C4-2B (cell line): Measurements from ENCODE around the gene TUBGCP6.

ENCODE experiments used
- H3K27ac ChIP-seq: fragments of 450-650 bp; 2 replicates; pipeline ENCODE4 v1.5.1; 2017
- ZFX ChIP-seq: fragments of 450-650 bp; IDR thresholded peaks from 2 replicates; pipeline ENCODE4 v1.6.1; 2017
- TF ChIP-seq, protein P1 (sequence below): fragments of 450-650 bp; conservative IDR thresholded peaks from 2 replicates; pipeline ENCODE4 v1.5.1; 2017; ENCODE audit warnings: mild to moderate bottlenecking

Gene TUBGCP6

DNA sequence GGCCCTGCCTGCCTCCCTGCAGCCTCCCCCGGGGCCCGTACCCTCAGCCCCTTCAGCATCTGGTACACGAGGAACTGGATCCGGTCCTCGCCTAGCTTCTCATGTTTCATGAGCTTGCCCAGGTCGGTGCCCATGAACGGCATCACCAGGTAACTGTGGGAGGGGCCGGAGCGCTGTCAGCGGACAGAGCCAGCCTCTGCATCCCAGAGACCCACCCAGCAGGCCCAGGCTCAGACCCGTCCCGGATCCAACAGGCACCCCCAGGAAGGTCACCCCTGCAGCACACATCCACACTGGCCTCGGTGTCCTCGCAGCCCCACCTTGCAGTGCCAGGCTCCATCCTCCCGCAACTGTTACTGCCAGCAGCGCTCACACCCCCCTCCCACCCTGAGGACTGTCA is 12.2 kb upstream of the TUBGCP6 start:
- no peak for TF ChIP-seq ZFX
- TF ChIP-seq, protein P1, sequence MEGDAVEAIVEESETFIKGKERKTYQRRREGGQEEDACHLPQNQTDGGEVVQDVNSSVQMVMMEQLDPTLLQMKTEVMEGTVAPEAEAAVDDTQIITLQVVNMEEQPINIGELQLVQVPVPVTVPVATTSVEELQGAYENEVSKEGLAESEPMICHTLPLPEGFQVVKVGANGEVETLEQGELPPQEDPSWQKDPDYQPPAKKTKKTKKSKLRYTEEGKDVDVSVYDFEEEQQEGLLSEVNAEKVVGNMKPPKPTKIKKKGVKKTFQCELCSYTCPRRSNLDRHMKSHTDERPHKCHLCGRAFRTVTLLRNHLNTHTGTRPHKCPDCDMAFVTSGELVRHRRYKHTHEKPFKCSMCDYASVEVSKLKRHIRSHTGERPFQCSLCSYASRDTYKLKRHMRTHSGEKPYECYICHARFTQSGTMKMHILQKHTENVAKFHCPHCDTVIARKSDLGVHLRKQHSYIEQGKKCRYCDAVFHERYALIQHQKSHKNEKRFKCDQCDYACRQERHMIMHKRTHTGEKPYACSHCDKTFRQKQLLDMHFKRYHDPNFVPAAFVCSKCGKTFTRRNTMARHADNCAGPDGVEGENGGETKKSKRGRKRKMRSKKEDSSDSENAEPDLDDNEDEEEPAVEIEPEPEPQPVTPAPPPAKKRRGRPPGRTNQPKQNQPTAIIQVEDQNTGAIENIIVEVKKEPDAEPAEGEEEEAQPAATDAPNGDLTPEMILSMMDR: no peak
- H3K27ac ChIP-seq: no peak overlapping the region

DNA sequence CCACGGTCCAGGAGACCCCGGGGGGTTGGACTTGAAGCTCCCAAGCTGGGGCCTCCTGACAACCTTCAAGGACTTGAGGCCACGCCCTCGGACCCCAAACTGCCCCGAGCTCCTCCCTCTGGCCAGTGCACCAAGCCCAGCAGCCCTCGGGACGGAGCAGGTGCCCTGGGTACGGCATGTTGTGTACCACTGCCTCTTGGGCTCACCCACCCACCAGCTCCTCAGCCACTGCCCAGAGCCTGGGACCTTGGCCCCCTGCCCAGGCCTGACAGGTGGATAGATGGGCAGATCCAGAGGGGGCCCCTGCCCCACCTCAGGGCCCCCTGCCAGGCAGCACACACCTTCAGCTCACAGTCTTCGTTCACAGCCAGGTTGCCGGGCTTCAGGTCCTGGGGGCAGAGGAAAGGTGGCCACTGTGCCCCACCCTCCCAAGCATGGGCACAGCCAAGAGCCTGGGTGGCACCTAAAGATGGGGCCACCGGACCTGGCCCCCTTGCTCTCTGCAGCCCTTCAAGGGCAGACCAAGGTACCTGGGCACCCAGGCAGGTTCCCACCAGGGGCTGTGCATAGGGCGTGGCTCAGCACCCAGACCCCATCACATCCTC is 11.5 kb upstream of the TUBGCP6 start:
- H3K27ac ChIP-seq: no peak overlapping the region
- no peak for TF ChIP-seq ZFX
- TF ChIP-seq, protein P1: no peak

DNA sequence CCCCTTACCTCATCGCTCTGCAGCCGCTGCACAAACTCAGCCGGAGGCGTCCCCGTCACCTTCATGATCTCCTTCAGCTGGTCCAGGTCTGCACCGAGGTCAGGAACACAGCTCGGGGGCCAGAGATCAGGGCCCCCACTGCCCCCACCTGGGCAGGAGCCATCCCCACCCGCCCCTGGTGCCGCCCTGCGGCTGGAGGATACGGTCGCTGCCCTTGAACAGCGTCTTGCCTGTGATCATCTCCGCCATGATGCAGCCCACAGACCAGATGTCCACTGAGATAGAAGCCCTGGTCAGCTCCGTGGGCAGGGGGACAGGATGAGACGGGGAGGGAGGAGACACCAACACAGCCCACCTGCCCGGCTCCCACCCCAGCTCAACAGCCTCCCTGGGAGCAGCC is 10.8 kb upstream of the TUBGCP6 start:
- no peak overlapping the region for H3K27ac ChIP-seq
- TF ChIP-seq, protein P1: no peak
- TF ChIP-seq ZFX: no peak

DNA sequence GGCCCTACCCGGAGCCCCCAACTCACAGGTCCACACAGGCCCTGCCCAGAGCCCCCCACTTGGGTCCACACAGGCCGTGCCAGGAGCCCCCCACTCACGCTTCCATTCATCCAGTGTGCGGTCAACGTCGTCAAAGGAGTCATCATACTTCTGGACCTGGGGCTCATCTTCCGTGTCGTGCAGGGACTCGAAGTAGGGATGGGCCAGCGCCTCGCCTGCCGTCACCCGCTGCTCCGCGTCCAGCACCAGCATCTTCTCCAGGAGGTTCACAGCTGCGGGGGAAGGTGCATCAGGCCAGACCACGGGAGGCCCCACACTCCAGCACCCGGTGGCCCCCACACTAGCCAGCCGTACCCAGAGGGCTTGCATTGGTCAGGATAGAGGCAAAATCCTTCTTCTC is 10.3 kb upstream of the TUBGCP6 start:
- TF ChIP-seq, protein P1: no peak
- no peak for TF ChIP-seq ZFX
- no peak overlapping the region for H3K27ac ChIP-seq

DNA sequence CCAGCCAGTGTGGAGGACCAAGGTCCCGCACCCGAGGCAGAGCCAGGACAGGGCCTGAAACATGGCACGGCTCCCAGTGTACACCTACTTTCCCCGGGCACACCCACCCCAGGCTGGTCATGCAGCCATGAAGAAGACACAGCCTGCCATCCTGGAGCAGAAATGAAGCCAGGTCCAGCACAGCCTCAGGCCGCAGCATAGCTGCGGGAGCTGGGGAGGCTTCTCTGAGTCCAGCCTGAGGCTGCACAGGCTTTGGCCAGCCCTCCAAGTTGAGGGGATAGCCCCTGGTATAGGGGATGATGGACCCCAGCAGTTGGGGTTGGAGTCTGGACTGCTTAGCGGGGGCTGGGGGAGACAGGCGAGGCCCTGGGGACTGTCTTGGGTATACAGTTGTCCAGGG is 9.1 kb upstream of the TUBGCP6 start:
- H3K27ac ChIP-seq: no peak overlapping the region
- TF ChIP-seq ZFX: no peak
- TF ChIP-seq, protein P1: no peak

DNA sequence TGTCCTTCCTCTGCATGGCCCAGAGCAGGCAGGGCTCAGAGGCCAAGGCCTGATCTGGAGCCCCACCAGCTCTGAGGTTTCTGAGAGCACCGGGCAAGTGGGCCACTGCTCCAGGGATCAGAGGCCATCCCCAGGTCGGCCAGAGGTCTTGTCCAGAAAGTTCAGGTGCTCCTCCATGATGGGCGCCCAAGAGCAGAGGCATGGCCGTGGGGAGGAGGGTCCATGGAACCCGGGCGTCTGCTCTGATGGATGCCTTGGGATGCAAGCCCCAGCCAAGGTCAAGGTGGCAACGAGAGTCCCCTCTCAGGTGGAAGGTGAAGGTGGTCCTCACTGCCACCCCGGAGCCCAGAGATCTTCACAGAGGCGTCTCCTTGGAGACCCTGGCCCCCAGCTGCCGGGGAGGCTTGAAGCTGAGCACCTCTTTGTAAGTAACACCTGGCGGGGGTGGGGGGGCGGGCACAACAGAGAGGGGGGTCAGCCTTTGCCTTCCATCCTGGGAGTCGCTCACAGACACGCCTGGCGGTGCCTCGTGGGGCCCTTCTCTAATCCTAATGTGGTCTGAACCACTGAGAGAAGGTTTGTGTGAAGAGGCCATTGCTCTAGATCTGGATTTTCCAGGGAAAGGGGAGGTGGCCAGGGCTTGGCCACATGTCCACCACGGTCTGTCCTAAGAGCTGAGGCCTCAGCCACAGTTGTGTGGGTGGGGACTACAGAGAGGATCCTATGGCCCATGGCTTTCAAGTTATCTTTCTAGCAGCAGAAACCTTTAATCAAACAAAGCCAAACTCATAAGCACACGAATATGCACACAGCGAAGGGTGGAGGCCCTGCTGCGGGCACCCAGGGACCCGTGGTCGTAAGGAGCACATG is 8.5 kb upstream of the TUBGCP6 start:
- no peak for TF ChIP-seq ZFX
- TF ChIP-seq, protein P1: no peak
- H3K27ac ChIP-seq: no peak overlapping the region
